NCI-H460 (cell line): ENCODE data around the gene ENKUR. TPM values are rescaled to one million over a fixed set of nuclear protein-coding genes. Genes with fewer than 3 reads are reported as not detected.

ENCODE experiments used
- DNase-seq: peaks from one replicate; pipeline ENCODE4 v3.0.0-alpha.2; 2016; ENCODE audit warnings: low read depth; ENCODE audit errors: extremely low read depth
- small RNA-seq, 2 experiments: library from RNA; depleted of rRNA; stranded (forward); fragments of <200 nt; gene quantifications; one replicate each; pipeline ENCODE3, GENCODE V24; 2014
- total RNA-seq: library from RNA; depleted of rRNA; stranded (reverse); fragments of >200 nt; shearing (Covaris generic); gene quantifications from 2 replicates; pipeline ENCODE4 v1.2.3, GENCODE V29; 2014; rRNA removed

The ENKUR gene
- total RNA-seq, 1 experiment from 2014 or later: not detected

GRCh38 chr10:24951201-24952142, 64.5 kb downstream of the ENKUR start:
- no peak for DNase-seq

DNA sequence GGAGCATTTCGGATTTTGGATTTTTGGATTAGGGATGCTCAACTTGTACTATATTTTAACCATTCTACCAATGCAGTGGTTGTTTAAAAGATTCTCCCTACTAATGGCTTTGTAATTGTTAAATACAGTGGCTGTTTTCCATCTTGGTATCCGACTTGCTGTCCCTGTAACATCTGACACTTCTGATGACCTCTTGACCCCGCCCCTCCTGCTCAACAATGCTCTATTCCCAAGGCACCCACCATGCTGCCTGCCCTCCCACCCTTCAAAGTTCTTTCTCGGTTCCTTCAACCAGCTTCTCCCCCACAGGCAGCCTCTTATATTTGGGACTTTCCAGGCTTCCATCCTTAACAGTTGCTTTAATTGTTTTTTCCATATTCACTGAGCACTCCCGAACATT, 65.5 kb downstream of the ENKUR start:
- DNase-seq: no peak

- no peak for DNase-seq
Observed at GRCh38 chr10:24949616-24950015, 66.3 kb downstream of the ENKUR start.

GRCh38 chr10:24947304-24948097, 68.5 kb downstream of the ENKUR start:
- DNase-seq: no peak

DNA sequence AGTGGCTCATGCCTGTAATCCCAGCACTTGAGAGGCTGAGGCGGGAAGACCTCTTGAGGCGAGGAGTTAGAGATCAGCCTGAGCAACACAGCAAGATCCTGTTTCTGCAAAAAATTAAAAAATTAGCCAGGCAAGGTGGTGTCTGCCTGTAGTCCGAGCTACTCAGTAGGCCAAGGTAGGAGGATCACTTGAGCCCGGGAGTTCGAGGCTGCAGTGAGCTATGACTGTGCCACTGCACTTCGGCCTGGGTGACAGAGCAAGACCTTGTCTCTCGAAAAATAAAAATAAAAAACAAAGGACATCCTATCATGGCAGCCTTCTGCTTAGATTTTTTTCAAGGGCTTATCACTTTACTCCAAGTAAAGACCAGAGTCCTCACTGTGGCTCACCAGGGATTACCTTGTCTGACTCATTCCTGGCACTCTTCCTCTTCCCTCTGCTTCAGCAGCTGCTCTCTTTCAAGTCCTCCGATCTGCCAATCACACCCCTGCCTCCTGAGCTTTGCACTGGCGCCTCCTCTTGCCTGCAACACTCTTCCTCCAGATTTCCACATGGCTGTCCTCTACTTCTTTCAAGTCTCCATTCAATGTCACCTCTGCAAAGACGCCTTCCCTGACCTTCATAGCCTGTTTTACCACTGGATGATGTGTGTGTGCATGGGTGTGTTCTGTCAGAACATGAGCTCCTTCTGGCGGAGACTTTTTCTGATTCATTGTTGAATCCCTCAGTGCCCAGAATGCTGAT, 71.3 kb downstream of the ENKUR start:
- no peak for DNase-seq

- DNase-seq: no peak
Observed at GRCh38 chr10:24938525-24938924, 77.4 kb downstream of the ENKUR start.

DNA sequence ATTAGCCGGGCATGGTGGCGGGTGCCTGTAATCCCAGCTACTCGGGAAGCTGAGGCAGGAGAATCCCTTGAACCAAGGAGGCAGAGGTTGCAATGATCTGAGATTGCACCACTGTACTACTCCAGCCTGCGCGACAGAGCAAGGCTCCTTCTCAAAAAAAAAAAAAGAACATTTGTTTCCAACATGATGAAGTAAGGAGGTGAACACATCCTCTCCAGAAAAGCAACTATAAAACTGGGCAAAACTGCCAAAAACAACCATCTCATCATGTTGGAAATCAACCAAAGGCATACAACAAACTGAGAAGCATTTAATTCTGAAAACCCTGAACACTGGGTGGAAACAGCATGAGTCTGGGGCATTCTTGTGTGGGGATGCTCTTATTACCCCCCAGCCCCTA, 77.9 kb downstream of the ENKUR start:
- no peak for DNase-seq

DNA sequence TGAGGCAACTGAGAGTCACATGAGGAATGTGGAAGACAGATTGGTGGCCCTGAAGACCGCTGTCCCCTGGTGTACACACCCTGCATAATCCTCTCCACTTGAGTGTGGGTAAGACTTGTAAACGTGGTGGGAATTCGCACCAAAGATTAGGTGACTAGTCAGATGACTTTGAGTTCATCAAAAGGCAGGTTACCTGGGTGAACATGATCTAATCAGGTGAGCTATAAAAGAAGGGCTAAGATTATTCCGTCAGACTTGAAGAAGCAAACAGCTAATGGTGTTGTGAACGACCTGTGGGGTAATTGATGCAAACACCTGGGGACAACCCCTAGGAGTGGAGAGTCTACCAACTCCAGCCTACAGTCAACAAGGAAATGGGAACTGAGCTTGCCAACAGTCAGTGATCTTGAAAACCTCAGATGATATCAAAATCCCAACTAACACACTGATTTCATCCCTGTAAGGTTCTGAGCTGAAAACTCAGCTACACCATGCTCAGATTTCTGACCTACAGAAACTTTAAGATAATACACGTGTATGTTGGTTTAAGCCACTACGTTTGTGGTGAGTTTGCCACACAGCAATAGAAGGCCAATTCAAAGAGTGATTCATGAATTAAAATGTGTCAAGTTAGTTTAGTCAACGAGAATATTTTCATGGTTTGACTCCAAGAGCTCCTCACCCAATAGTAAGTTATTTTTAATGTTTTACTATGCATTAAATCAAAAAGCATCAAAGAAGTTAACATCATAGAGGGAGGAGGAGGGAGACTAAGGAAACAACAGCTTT, 80.3 kb downstream of the ENKUR start:
- no peak for DNase-seq

Small RNA genes lying within 50 kb of the gene (small RNA-seq; reads per million reads assigned to genes)
- gene AL512598.1: 0 reads per million in 2 experiments

Other genes with a start within 250 kb of the ENKUR start
- 19.1 and 20.8 TPM in 2 replicates for gene PRTFDC1, start 63.6 kb downstream of the ENKUR start, total RNA-seq
- 4.9 and 5.6 TPM in 2 replicates for gene THNSL1, start 454 bp upstream of the ENKUR start, total RNA-seq
- 0.02 and 0.06 TPM in 2 replicates for gene GPR158, start 158.8 kb upstream of the ENKUR start, total RNA-seq